H1 (cell line): ENCODE data around the gene PHF13. TPM values are rescaled to one million over a fixed set of nuclear protein-coding genes. Genes with fewer than 3 reads are reported as not detected.

Experiments used
- CTCF ChIA-PET: fragments of 300-600 bp; sonication (Branson Sonifier 250); formaldehyde crosslinking; loops from one replicate; lab custom pipeline; 2021; ENCODE audit not compliant: partially characterized antibody; lab: Charles Lee
- POLR2A ChIA-PET: fragments of 300-600 bp; sonication (Branson Sonifier 250); formaldehyde crosslinking; loops from one replicate; lab custom pipeline; 2021; ENCODE audit warnings: inconsistent platforms; ENCODE audit not compliant: partially characterized antibody; lab: Charles Lee
- DNase-seq, 2 experiments: peaks; one replicate each; pipeline versions ENCODE4 v3.0.0 to v3.0.0-alpha.2; 2010 to 2022; ENCODE audit warnings: low spot score in 2 of 2, low read depth in 1 of 2, mixed read lengths in 1 of 2
- FAIRE-seq: peaks from 2 replicates; lab custom pipeline; 2011; peaks lifted over from hg19 to GRCh38; lab: Jason Lieb, UNC
- H2AFZ ChIP-seq: 2 replicates; pipeline ENCODE4 v1.8.1; 2012; ENCODE audit warnings: low read length, inconsistent platforms
- H2AK5ac ChIP-seq: 2 replicates; pipeline ENCODE4 v1.6.1; 2013; ENCODE audit warnings: low read depth, low read length
- H2BK120ac ChIP-seq: replicated peaks from 2 replicates; pipeline ENCODE3; 2013; ENCODE audit warnings: low read depth, low read length, inconsistent platforms
- H2BK12ac ChIP-seq: 2 replicates; pipeline ENCODE4 v1.6.1; 2013; ENCODE audit warnings: low read depth, low read length
- H2BK15ac ChIP-seq: 2 replicates; pipeline ENCODE4 v1.6.1; 2013; ENCODE audit warnings: low read length
- H2BK20ac ChIP-seq: 2 replicates; pipeline ENCODE4 v1.6.1; 2013; ENCODE audit warnings: low read length
- H2BK5ac ChIP-seq: 2 replicates; pipeline ENCODE4 v1.6.1; 2013; ENCODE audit warnings: low read depth, low read length
- H3K14ac ChIP-seq: 2 replicates; pipeline ENCODE4 v1.6.1; 2013; ENCODE audit warnings: inconsistent platforms; ENCODE audit not compliant: insufficient read length
- H3K18ac ChIP-seq: 2 replicates; pipeline ENCODE4 v1.6.1; 2013; ENCODE audit warnings: low read length; ENCODE audit errors: extremely low read depth
- H3K23ac ChIP-seq: 2 replicates; pipeline ENCODE4 v1.6.1; 2013; ENCODE audit warnings: inconsistent platforms; ENCODE audit not compliant: insufficient read length
- H3K23me2 ChIP-seq: 2 replicates; pipeline ENCODE4 v1.6.1; 2013; ENCODE audit warnings: low read depth, low read length
- H3K27ac ChIP-seq: 2 replicates; pipeline ENCODE4 v1.6.1; 2011; ENCODE audit warnings: low read depth, low read length, inconsistent platforms
- H3K27me3 ChIP-seq, 4 experiments: replicated peaks in 1 of 4; 1 replicate in 1 of 4; 2 replicates in 3 of 4; pipeline versions ENCODE4 v1.6.1 to v1.8.1; 2011 to 2013; ENCODE audit warnings: low read length in 3 of 4, mild to moderate bottlenecking in 3 of 4, inconsistent platforms in 2 of 4, mixed read lengths in 2 of 4, moderate library complexity in 1 of 4; ENCODE audit not compliant: control insufficient read depth in 3 of 4, insufficient read depth in 3 of 4; ENCODE audit errors: extremely low read depth in 1 of 4
- H3K36me3 ChIP-seq, 4 experiments: 2 replicates each; pipeline versions ENCODE4 v1.6.1 to v1.8.1; 2011 to 2013; ENCODE audit warnings: mild to moderate bottlenecking in 4 of 4, low read length in 3 of 4, moderate library complexity in 2 of 4, control low read depth in 1 of 4, inconsistent platforms in 1 of 4; ENCODE audit not compliant: insufficient read depth in 4 of 4, control insufficient read depth in 2 of 4
- H3K4ac ChIP-seq: replicated peaks from 2 replicates; pipeline ENCODE3; 2013; ENCODE audit warnings: low read length, low read depth, mixed read lengths, inconsistent platforms; ENCODE audit not compliant: insufficient read length
- H3K4me1 ChIP-seq, 4 experiments: replicated peaks in 1 of 4; 1 replicate in 1 of 4; 2 replicates in 3 of 4; pipeline versions ENCODE4 v1.6.1 to v1.8.1; 2011 to 2013; ENCODE audit warnings: low read length in 3 of 4, inconsistent platforms in 2 of 4, mixed read lengths in 1 of 4; ENCODE audit not compliant: insufficient read depth in 4 of 4, control insufficient read depth in 3 of 4
- H3K4me2 ChIP-seq, 2 experiments: 2 replicates each; pipeline versions ENCODE4 v1.6.1 to v1.8.1; 2011 to 2013; ENCODE audit warnings: low read depth in 2 of 2, low read length in 2 of 2, control low read depth in 1 of 2, inconsistent platforms in 1 of 2, mild to moderate bottlenecking in 1 of 2; ENCODE audit not compliant: insufficient read depth in 1 of 2
- H3K4me3 ChIP-seq, 4 experiments: fragments of 200-600, 300-600 bp in 1 of 4; sonication (generic), shearing (Covaris generic), sonication (Bioruptor Twin) in 1 of 4; 2 replicates each; pipeline versions ENCODE4 v1.5.1 to v1.8.1; 2011 to 2016; ENCODE audit warnings: low read length in 4 of 4, low read depth in 3 of 4, control low read depth in 2 of 4, inconsistent platforms in 2 of 4, mild to moderate bottlenecking in 2 of 4, mixed read lengths in 1 of 4, moderate library complexity in 1 of 4; ENCODE audit not compliant: insufficient read depth in 2 of 4; ENCODE audit errors: extremely low read depth in 1 of 4
- H3K56ac ChIP-seq: replicated peaks from 2 replicates; pipeline ENCODE3; 2013; ENCODE audit warnings: low read depth, mild to moderate bottlenecking, mixed read lengths, low read length, inconsistent platforms; ENCODE audit not compliant: insufficient read length
- H3K79me1 ChIP-seq: 2 replicates; pipeline ENCODE4 v1.6.1; 2013; ENCODE audit warnings: low read depth, low read length, control low read depth
- H3K79me2 ChIP-seq, 2 experiments: 2 replicates each; pipeline versions ENCODE4 v1.6.1 to v1.8.1; 2012 to 2013; ENCODE audit warnings: low read length in 2 of 2, mild to moderate bottlenecking in 2 of 2, inconsistent platforms in 1 of 2; ENCODE audit not compliant: insufficient read depth in 2 of 2, control insufficient read depth in 1 of 2
- H3K9ac ChIP-seq, 4 experiments: replicated peaks in 1 of 4; 1 replicate in 1 of 4; 2 replicates in 3 of 4; pipeline versions ENCODE4 v1.6.1 to v1.8.1; 2011 to 2013; ENCODE audit warnings: low read depth in 3 of 4, low read length in 3 of 4, control low read depth in 2 of 4, mild to moderate bottlenecking in 2 of 4, moderate library complexity in 2 of 4, inconsistent platforms in 1 of 4; ENCODE audit errors: extremely low read depth in 1 of 4
- H3K9me3 ChIP-seq, 2 experiments: 2 replicates each; pipeline versions ENCODE4 v1.6.1 to v1.8.1; 2012 to 2013; ENCODE audit warnings: mild to moderate bottlenecking in 2 of 2, moderate library complexity in 2 of 2, control low read depth in 1 of 2, inconsistent platforms in 1 of 2, low read depth in 1 of 2, low read length in 1 of 2, mixed read lengths in 1 of 2; ENCODE audit not compliant: insufficient read depth in 2 of 2
- H4K20me1 ChIP-seq, 2 experiments: replicated peaks in 1 of 2; 2 replicates each; pipeline versions ENCODE3 to v1.8.1; 2011 to 2013; ENCODE audit warnings: inconsistent platforms in 2 of 2, low read length in 2 of 2, mild to moderate bottlenecking in 1 of 2; ENCODE audit not compliant: insufficient read depth in 2 of 2, control insufficient read depth in 1 of 2
- H4K5ac ChIP-seq: 2 replicates; pipeline ENCODE4 v1.6.1; 2013; ENCODE audit warnings: low read length, low read depth, mixed read lengths, inconsistent platforms; ENCODE audit not compliant: insufficient read length
- H4K8ac ChIP-seq: 2 replicates; pipeline ENCODE4 v1.8.0; 2013; ENCODE audit warnings: mild to moderate bottlenecking, moderate library complexity, low read length, inconsistent platforms; ENCODE audit not compliant: insufficient read depth; ENCODE audit errors: extremely low read depth
- H4K91ac ChIP-seq: replicated peaks from 2 replicates; pipeline ENCODE3; 2013; ENCODE audit warnings: low read length, mixed read lengths, inconsistent platforms; ENCODE audit not compliant: insufficient read length
- ASH2L ChIP-seq: fragments of 200-600, 300-600 bp; sonication (generic); IDR thresholded peaks from one replicate; pipeline ENCODE4 v1.7.1; 2017; ENCODE audit warnings: low read length
- CBX8 ChIP-seq: fragments of 300-800, 300-1000 bp; sonication (generic); IDR thresholded peaks from 2 replicates; pipeline ENCODE4 v1.7.1; 2016; ENCODE audit warnings: low read depth, low read length, borderline replicate concordance
- CHD2 ChIP-seq: IDR thresholded peaks from 2 replicates; pipeline ENCODE4 v1.6.1; 2012; ENCODE audit warnings: low read length, improper control_type of control experiment
- EZH2 ChIP-seq: fragments of 200-600 bp; sonication (generic); IDR thresholded peaks from 2 replicates; pipeline ENCODE4 v1.7.1; 2012; ENCODE audit warnings: low read depth, mild to moderate bottlenecking, moderate library complexity, low read length, inconsistent platforms; ENCODE audit not compliant: severe bottlenecking
- FOSL1 ChIP-seq: IDR thresholded peaks from 2 replicates; pipeline ENCODE4 v1.6.1; 2011; ENCODE audit warnings: mild to moderate bottlenecking, low read depth, low read length, moderate library complexity; ENCODE audit not compliant: insufficient read depth
- GTF2F1 ChIP-seq: IDR thresholded peaks from 2 replicates; pipeline ENCODE4 v1.6.1; 2012; ENCODE audit warnings: low read depth, low read length, improper control_type of control experiment, borderline replicate concordance
- HDAC6 ChIP-seq: IDR thresholded peaks from one replicate; pipeline ENCODE4 v1.7.1; 2012; ENCODE audit warnings: low read depth, mild to moderate bottlenecking, inconsistent platforms, low read length, moderate library complexity
- KDM4A ChIP-seq: IDR thresholded peaks from one replicate; pipeline ENCODE4 v1.7.1; 2012; ENCODE audit warnings: low read depth, mild to moderate bottlenecking, moderate library complexity, low read length, inconsistent platforms; ENCODE audit not compliant: severe bottlenecking
- KDM5A ChIP-seq: fragments of 200-600 bp; IDR thresholded peaks from 2 replicates; pipeline ENCODE4 v1.7.1; 2012; ENCODE audit warnings: mild to moderate bottlenecking, low read length, inconsistent platforms, mixed read lengths
- NANOG ChIP-seq: IDR thresholded peaks from 2 replicates; pipeline ENCODE4 v1.6.1; 2011; ENCODE audit warnings: low read length, low read depth, mild to moderate bottlenecking, inconsistent platforms; ENCODE audit not compliant: insufficient read depth, poor library complexity, severe bottlenecking
- NRF1 ChIP-seq: IDR thresholded peaks from 2 replicates; pipeline ENCODE4 v1.6.1; 2011; ENCODE audit warnings: mild to moderate bottlenecking, low read depth, low read length, improper control_type of control experiment
- POU5F1 ChIP-seq: IDR thresholded peaks from 2 replicates; pipeline ENCODE4 v1.6.1; 2011; ENCODE audit warnings: low read depth, mild to moderate bottlenecking, low read length, moderate library complexity
- RFX5 ChIP-seq: IDR thresholded peaks from 2 replicates; pipeline ENCODE4 v1.6.1; 2011; ENCODE audit warnings: low read depth, low read length, improper control_type of control experiment, borderline replicate concordance
- SUZ12 ChIP-seq: fragments of 200-600 bp; sonication (generic); IDR thresholded peaks from 2 replicates; pipeline ENCODE4 v1.6.1; 2012; ENCODE audit warnings: mild to moderate bottlenecking, inconsistent platforms, low read length, moderate library complexity, mixed read lengths
- TBP ChIP-seq: IDR thresholded peaks from 2 replicates; pipeline ENCODE4 v1.6.1; 2011; ENCODE audit warnings: low read depth, low read length, improper control_type of control experiment
- WGBS, 2 experiments: shearing (Covaris generic) in 1 of 2; methylation state at CpG; one replicate each; pipeline versions ENCODE4 v1.1.6 to v1.1.7; 2013 to 2015; ENCODE audit warnings: low lambda C conversion rate in 2 of 2, mixed read lengths in 2 of 2, inconsistent platforms in 1 of 2, low coverage in 1 of 2, missing lambda C conversion rate in 1 of 2; ENCODE audit not compliant: insufficient replicate concordance in 2 of 2, insufficient coverage in 1 of 2, insufficient read length in 1 of 2; ENCODE audit errors: extremely low coverage in 1 of 2, missing lambda C conversion rate in 1 of 2; 5-methylcytosine and 5-hydroxymethylcytosine counted together
- polyA plus RNA-seq, 7 experiments: library from polyadenylated mRNA; depleted of rRNA in 3 of 7; stranded (reverse) in 5 of 7; unstranded in 2 of 7; fragments of >200 nt in 5 of 7; fragments of 200-250 nt in 2 of 7; gene quantifications; 1 replicate in 5 of 7; 2 replicates in 1 of 7; 4 replicates in 1 of 7; pipeline versions ENCODE4 v1.2.1 to v1.2.3, GENCODE V29; 2011 to 2013; ENCODE audit warnings: missing spikeins in 2 of 7, mixed read lengths in 2 of 7
- total RNA-seq: library from RNA; stranded (reverse); fragmentation: NEBNext Ultra II Directional; extraction: Animal tissue kit (Norgen Biotek cat#: 25700); gene quantifications from 2 replicates; pipeline ENCODE4 v1.2.1, GENCODE V29; 2021

Gene PHF13
- total and polyA plus RNA-seq, 2 of the 8 experiments (the other 6 are each of a cell fraction or from before 2014, with no cell fraction given): 11.7 to 39.6 TPM

GRCh38 chr1:6657138-6657537 lies 43.6 kb downstream of the PHF13 start:
- Histone ChIP-seq H2BK5ac (no peak overlapping the region), H2BK120ac (no peak overlapping the region), H3K9me3 (no peaks in the 10 kb centered on the region), H3K79me1 (no peaks in the 10 kb centered on the region; the same call in none of the 2 replicates), H3K27ac (no peak overlapping the region), H2AK5ac (no peak overlapping the region), H4K5ac (no peak overlapping the region), H3K79me2 (peaks cover 0 to 7% of the 10 kb centered on the region in 2 experiments; a peak in 1 of 4 replicates), H3K18ac (no peak overlapping the region), H3K56ac (no peak overlapping the region), H2BK20ac (no peak overlapping the region), H3K9ac (no peak overlapping the region), H4K91ac (no peak overlapping the region), H4K20me1 (peaks cover 1 to 2% of the 10 kb centered on the region in 2 experiments), H2AFZ (no peak overlapping the region), H2BK15ac (no peak overlapping the region), H3K23me2 (peaks cover 2% of the 10 kb centered on the region; the same call in 1 of the 2 replicates), H3K4me3 (no peak overlapping the region), H3K36me3 (peaks cover 11 to 24% (median 17%) of the 10 kb centered on the region in 4 experiments), H3K27me3 (no peaks in the 10 kb centered on the region), H3K4me1 (no peaks in the 10 kb centered on the region), H3K23ac (no peak overlapping the region), H3K14ac (no peak overlapping the region), H4K8ac (no peak overlapping the region), H3K4ac (no peak overlapping the region), H3K4me2 (no peak overlapping the region), H2BK12ac (no peak overlapping the region)
- TF ChIP-seq HDAC6: no peak
- TF ChIP-seq EZH2: no peak
- no peak for TF ChIP-seq CBX8
- no peak for TF ChIP-seq NRF1
- TF ChIP-seq POU5F1: no peak
- no peak for TF ChIP-seq CHD2
- TF ChIP-seq RFX5: no peak
- TF ChIP-seq KDM5A: no peak
- no peak for TF ChIP-seq KDM4A
- no peak for TF ChIP-seq FOSL1
- no peak for TF ChIP-seq NANOG
- TF ChIP-seq GTF2F1: no peak
- TF ChIP-seq ASH2L: no peak
- no peak for TF ChIP-seq SUZ12
- no peak for TF ChIP-seq TBP
- ChIA-PET CTCF (interaction anchor here (0.5 to 4.4 kb wide), 6 partner anchors 9 to 44 kb away, joined by 3 to 24 read pairs (median 3); partner anchors contain the start of gene DNAJC11), POLR2A (interaction anchor here (1.0 to 1.5 kb wide), 2 partner anchors 8 to 53 kb away, joined by 3 read pairs; no protein-coding TSS in a partner anchor)
- DNase-seq: no peak
- 98% methylated on average over 6 of the region's 6 CpGs; no CpG with 5 or more reads in 1 of the 2 experiments for WGBS, 2 experiments
- no peak for FAIRE-seq
